ENCODE data around the gene XPOT. TPM values are rescaled to one million over a fixed set of nuclear protein-coding genes. Genes with fewer than 3 reads are reported as not detected.

XPOT gene
- total RNA-seq, 1 experiment from 2014 or later: 130 TPM

DNA sequence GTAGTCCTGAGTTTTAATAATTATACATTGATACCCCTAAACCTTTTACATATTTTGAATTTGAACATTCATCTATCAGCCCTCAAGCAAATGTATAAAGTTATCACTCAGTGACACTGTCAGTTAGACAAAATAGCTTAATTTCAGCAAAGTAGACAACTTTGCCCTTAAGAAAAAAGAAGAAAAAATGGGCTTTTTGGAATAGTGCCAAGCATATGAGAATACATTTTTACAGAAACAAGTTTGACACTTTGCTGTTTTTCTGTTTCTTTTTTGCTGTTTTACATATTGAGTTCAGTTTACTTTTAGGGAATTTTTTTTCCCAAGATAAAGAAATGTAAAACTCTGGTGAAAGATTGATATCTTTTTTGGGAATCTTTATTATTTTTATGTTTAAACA, 62.0 kb downstream of the XPOT start:
- H2AK5ac ChIP-seq (ENCODE audit: insufficient read length, low read length): no peak overlapping the region
- no peak overlapping the region for H2BK5ac ChIP-seq (ENCODE audit: insufficient read length, low read length)
- Mint-ChIP-seq H3K27me3 (ENCODE audit: low read depth) (no peaks in the 10 kb centered on the region), H3K36me3 (ENCODE audit: insufficient read depth in 1 of 3, low read depth in 3 of 3) (peaks cover 11 to 72% (median 63%) of the 10 kb centered on the region in 3 experiments; a peak in 6 of 7 replicates), H3K9me3 (no peaks in the 10 kb centered on the region), H3K4me3 (no peak overlapping the region), H3K27ac (no peak overlapping the region), H3K4me1 (no peaks in the 10 kb centered on the region)
- no peaks in the 10 kb centered on the region for H3K79me1 ChIP-seq (ENCODE audit: insufficient read depth, low read depth, low read length, poor library complexity, severe bottlenecking)
- H3K9ac ChIP-seq (ENCODE audit: extremely low read depth, insufficient read length, low read length): no peak overlapping the region
- H3K14ac ChIP-seq (ENCODE audit: insufficient read depth, low read length): no peak overlapping the region
- H2BK20ac ChIP-seq (ENCODE audit: low read depth, low read length, poor library complexity, severe bottlenecking): no peak overlapping the region
- H4K91ac ChIP-seq (ENCODE audit: insufficient read length, low read depth, low read length): no peak overlapping the region
- H4K8ac ChIP-seq (replicated peaks; ENCODE audit: insufficient read length, low read depth, low read length): no peak overlapping the region
- no peak overlapping the region for H3K56ac ChIP-seq (ENCODE audit: insufficient read length, low read depth, low read length)
- H4K20me1 ChIP-seq (ENCODE audit: control insufficient read depth, insufficient read depth, insufficient read length): no peaks in the 10 kb centered on the region
- H3K23me2 ChIP-seq (ENCODE audit: insufficient read length, low read depth, low read length, poor library complexity, severe bottlenecking): no peaks in the 10 kb centered on the region
- no peaks in the 10 kb centered on the region for H3K4me1 ChIP-seq (ENCODE audit: insufficient read depth, low read length)
- no peak for DNase-seq
- no peak overlapping the region for H4K5ac ChIP-seq (ENCODE audit: insufficient read length, low read depth, low read length)
- H3K27ac ChIP-seq (ENCODE audit: insufficient read length, low read depth, low read length): no peak overlapping the region
- H2BK12ac ChIP-seq (ENCODE audit: insufficient read length, low read depth, low read length): no peak overlapping the region
- no peak overlapping the region for H3K4ac ChIP-seq (ENCODE audit: low read depth, low read length)
- H2AFZ ChIP-seq (ENCODE audit: low read length): no peak overlapping the region
- no peaks in the 10 kb centered on the region for H3K27me3 ChIP-seq (ENCODE audit: insufficient read depth, low read length)
- TF ChIP-seq, protein P1, sequence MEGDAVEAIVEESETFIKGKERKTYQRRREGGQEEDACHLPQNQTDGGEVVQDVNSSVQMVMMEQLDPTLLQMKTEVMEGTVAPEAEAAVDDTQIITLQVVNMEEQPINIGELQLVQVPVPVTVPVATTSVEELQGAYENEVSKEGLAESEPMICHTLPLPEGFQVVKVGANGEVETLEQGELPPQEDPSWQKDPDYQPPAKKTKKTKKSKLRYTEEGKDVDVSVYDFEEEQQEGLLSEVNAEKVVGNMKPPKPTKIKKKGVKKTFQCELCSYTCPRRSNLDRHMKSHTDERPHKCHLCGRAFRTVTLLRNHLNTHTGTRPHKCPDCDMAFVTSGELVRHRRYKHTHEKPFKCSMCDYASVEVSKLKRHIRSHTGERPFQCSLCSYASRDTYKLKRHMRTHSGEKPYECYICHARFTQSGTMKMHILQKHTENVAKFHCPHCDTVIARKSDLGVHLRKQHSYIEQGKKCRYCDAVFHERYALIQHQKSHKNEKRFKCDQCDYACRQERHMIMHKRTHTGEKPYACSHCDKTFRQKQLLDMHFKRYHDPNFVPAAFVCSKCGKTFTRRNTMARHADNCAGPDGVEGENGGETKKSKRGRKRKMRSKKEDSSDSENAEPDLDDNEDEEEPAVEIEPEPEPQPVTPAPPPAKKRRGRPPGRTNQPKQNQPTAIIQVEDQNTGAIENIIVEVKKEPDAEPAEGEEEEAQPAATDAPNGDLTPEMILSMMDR (conservative IDR thresholded peaks at IDR 0.05): no peak
- H3K18ac ChIP-seq (ENCODE audit: insufficient read length, low read depth, low read length): no peak overlapping the region
- no peak overlapping the region for H2BK120ac ChIP-seq (ENCODE audit: low read depth, low read length, poor library complexity, severe bottlenecking)
- no peaks in the 10 kb centered on the region for H3K9me3 ChIP-seq (ENCODE audit: control insufficient read depth, low read depth, low read length)
- no peaks in the 10 kb centered on the region for H3K79me2 ChIP-seq (ENCODE audit: insufficient read depth, low read length)
- H3K4me2 ChIP-seq (ENCODE audit: insufficient read depth, insufficient read length, low read length): no peak overlapping the region
- H2BK15ac ChIP-seq (ENCODE audit: low read depth, low read length): no peak overlapping the region
- H3T11ph ChIP-seq (ENCODE audit: low read length): no peak overlapping the region
- no peak overlapping the region for H3K23ac ChIP-seq (ENCODE audit: insufficient read length, low read depth, low read length)
